Measurements from ENCODE around the gene TRPV4.

TRPV4 gene

DNA sequence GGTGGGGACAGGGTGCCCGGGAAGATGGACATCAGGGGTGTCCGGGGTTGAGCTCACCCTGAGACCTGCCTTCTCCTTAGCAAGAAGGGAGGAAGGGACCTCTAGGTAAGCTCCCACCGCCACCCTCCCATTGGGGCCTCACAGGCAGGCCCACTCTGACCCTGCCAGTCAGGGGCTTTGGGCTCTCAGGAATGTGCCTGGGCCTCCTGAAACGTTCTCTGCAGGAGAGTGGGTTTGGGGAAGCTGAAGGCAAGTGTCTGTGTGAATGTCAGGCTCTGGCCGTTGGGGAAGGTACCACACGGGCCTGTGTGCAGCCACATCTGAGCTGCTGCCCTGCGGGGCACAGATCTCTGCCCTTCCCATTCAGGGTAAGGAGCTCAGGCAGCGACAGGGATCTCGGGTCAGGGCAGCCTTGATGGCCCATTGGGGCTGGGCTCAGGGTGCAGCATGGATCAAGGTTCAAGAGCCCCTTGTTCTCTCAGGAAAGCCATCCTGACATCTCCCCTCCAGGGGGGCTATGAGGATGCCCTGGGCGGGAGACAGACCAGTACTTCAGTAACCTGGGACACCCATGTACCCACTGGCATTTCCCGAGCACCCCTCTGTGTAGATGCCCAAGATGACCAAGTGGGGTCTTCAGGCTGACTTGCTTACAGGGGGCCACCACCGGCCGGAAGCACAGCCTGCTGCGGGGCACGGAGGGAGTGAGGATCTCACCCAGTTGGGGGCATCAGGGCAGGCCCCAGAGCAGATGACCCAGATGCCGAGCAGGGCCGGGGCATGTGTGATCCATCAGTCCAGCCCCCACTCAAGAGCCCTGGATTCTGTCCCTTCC lies 89.9 kb downstream of the TRPV4 start:
- Mint-ChIP-seq H3K27ac (no peak overlapping the region), H3K36me3 (no peaks in the 10 kb centered on the region), H3K4me3 (no peak overlapping the region), H3K27me3 (peaks cover 10% of the 10 kb centered on the region), H3K9me3 (no peaks in the 10 kb centered on the region), H3K4me1 (no peaks in the 10 kb centered on the region)
- no peak for ATAC-seq

DNA sequence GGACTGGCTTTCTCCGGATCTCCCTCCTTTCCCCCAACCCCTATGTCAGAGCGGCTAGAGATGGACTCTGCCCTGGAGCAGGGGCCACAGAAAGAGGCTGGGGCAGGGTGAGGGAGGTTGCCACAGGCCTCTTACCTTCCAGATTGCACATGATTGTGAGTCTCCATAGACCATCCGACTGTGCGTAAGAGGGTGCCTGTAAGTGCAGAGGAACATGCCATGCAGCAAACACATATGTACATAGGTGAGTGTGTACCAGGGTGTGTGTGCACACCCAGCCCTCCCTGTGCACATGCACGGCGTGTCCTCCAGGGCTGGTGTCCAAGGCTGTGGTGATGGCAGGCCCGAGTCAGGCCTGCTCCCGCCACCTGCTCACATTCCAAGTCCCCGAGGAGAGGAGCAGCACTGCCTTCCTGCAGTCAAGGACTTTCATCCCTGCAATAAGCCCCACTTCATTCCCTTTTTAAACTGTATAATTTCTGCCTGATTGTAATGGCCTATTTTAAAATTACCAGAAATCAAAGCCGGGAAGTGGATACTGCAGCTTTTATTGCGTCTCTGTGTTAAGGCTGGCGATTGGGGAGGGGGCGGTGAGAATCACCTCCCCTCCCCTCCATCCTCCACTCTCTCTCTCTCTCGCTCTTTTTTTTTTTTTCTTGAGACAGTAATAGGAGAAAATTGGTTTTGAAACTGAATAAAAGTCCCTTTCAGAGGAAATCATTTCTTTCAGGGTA lies 91.1 kb downstream of the TRPV4 start:
- Mint-ChIP-seq H3K36me3 (no peaks in the 10 kb centered on the region), H3K27ac (no peak overlapping the region)
- ATAC-seq, result no peak

DNA sequence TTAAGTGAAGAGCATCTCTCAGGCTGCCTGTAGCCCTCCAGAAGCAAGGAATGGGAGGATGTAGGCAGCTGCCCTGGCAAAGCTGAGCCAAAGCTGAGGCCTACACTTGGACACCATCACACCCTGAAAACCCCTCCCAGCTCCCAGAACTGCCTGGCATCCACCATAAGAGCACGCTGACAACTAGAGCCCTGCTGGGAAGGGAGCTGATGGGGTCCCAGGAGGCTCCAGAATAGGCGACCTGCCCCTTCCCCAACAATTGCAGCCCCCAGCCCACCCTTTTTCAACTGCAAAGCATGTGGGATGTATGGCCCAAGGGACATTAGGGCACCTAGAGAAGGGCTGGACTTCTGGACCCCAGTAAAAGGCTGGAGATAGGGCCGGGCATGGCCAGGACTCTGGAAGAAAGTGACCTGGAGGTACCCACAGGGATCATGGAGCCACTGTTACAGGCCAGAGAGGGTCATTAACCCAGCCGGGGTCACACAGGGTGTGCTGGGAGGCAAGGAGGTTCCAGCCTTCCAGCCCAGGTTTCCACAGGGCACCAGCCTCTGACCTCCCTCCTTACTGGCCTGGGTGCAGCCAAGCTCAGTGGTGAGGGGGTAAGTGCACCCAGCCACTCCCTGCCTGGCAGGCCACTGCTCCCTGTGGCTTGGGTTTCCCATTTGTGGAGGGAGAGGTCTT lies 91.8 kb downstream of the TRPV4 start:
- Mint-ChIP-seq H3K4me3 (no peak overlapping the region), H3K27me3 (peaks cover 11% of the 10 kb centered on the region), H3K36me3 (no peaks in the 10 kb centered on the region), H3K27ac (no peak overlapping the region), H3K9me3 (no peaks in the 10 kb centered on the region), H3K4me1 (no peaks in the 10 kb centered on the region)
- no peak for ATAC-seq

More for the DNA sequence above, 91.1 kb downstream of the TRPV4 start:
- peaks cover 10% of the 10 kb centered on the region for H3K27me3 Mint-ChIP-seq
- no peak overlapping the region for H3K4me3 Mint-ChIP-seq
- no peaks in the 10 kb centered on the region for H3K4me1 Mint-ChIP-seq
- no peaks in the 10 kb centered on the region for H3K9me3 Mint-ChIP-seq

DNA sequence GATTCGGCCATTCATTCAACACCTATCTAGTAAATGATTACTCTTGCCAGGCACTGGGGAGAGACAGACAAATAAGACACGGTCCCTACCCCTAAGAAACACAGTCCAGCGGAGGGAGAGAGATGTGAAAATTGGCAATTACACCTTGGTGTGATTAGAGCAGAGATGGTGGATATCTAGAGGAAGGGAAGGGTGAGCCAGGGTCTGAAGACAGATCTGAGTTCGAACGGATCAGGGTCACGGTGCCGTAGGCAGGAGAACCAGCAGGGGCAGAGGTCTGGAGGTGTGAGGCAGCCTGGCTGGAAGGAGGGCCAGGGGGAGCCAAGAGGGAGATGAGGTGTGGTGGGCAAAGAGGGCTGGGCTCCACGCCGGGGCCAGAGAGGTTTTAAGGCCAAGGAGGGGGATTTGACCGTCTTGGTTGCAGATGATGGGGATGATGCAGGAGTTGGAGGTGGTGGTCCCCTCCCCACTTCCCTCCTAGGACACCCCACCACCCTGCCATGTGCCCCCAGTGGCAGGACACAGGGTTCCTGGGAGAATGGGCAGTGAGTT lies 92.4 kb downstream of the TRPV4 start:
- no peak overlapping the region for H3K27ac Mint-ChIP-seq
- H3K27me3 Mint-ChIP-seq, result peaks cover 18% of the 10 kb centered on the region
- H3K36me3 Mint-ChIP-seq, result no peaks in the 10 kb centered on the region
- ATAC-seq, result no peak
- no peak overlapping the region for H3K4me3 Mint-ChIP-seq
- H3K9me3 Mint-ChIP-seq, result no peaks in the 10 kb centered on the region
- no peaks in the 10 kb centered on the region for H3K4me1 Mint-ChIP-seq

DNA sequence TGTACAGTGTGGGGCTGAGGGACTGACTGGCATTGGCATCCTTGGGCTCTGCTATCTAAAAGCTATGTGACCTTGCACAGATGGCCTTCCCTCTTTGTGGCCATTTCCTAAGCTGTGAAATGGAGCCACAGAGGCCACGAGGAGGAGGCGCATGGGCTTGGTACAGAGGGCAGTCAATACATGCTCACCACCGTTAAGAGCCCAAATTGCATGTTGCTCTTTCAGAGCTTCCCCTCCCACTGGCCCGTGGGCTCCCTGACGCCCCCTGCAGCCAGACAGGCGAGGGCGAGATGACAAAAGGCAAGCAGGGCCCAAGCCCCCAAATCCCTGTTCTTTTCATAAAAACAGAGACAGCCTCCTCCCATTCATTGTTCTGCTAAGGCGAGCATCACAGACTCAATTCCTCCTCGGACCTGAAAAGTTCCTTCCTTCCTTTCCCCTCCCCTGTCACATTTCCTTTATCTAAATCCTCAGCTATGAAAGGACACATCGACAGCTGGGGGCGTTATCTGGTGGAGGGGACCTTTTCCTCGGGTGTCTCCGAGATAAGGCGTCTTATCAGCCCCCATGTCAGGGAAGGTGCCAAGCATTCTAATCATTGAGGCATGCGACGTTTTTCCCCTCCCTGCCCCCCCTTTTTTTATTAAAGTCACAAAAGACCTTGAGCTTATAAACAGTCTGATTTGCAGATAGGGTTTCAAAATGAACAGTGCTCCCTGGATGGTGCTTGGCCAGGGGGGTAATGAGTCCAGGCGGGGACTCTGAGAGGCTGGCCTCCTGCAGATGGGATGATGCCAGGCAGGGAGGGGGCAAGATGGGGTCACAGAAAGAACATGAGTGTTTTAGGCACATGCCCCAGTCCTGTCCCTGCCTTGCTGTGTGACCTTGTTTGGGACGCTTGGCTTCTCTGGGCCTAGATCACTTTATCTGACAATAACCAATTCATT lies 93.2 kb downstream of the TRPV4 start:
- Mint-ChIP-seq H3K36me3 (no peaks in the 10 kb centered on the region), H3K9me3 (no peaks in the 10 kb centered on the region), H3K27ac (no peak overlapping the region), H3K4me1 (no peaks in the 10 kb centered on the region), H3K27me3 (peaks cover 25% of the 10 kb centered on the region), H3K4me3 (no peak overlapping the region)
- no peak for ATAC-seq

DNA sequence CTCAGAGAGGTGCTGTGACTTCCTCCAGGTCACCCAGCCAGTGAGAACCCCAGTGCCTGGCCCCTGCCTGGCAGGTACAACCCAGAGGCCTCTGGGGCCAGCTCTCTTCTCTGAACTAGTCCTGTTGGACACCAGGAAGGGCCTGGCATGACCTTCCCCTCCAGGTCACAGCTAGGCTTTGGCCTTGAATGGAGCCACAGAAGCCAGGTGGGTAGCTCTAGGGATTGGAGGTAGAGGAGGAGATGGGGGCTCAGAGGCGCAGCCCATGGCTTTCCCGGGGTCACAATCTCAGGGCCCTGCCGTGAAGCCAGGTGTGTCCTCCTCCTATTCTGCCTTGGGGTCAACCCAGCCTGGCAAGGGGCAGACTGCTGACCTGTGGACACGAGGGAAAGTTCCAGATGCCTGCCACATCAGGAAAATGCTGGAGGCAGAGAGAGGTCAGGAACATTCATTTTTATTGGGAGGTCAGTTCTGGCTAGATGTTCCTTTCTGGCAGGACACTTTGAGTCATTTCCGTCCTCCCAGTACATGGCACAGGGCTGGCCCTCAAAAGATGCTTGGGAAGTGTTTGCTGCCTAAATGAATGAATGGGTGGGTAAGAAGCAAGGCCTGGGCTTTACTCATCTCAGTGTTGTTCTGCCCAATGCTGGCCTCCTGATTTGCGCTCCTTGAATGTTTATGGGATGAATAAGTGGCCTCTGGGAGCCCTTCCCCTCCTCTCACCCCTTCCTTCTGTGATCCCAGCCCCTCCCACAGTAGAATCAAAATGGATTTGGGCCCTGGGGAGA lies 94.1 kb downstream of the TRPV4 start:
- Mint-ChIP-seq H3K9me3 (no peaks in the 10 kb centered on the region), H3K27ac (no peak overlapping the region), H3K27me3 (peaks cover 35% of the 10 kb centered on the region), H3K4me1 (no peaks in the 10 kb centered on the region), H3K36me3 (no peaks in the 10 kb centered on the region), H3K4me3 (no peak overlapping the region)
- no peak for ATAC-seq

DNA sequence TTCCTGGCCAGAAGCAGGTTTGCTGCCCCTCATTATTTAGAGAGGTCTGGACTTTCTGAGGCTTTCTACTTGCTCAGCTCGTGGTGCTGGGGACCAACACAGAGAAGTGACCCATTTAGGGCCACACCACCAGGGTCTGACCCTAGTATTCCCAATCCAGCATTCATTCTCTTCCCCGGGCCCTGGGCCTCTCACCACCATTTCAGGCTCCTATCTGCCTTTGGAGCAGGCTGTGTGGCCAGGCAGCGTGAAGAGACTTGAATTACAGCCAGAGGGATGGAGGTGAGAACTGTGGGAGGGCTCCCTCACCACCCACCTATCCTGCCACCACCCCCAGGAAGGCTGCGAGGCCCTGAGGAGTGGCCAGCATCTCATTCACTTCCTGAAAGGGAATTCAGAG lies 95.0 kb downstream of the TRPV4 start:
- Mint-ChIP-seq H3K27ac (no peak overlapping the region), H3K27me3 (peaks cover 43% of the 10 kb centered on the region), H3K4me3 (no peak overlapping the region), H3K36me3 (no peaks in the 10 kb centered on the region), H3K9me3 (no peaks in the 10 kb centered on the region), H3K4me1 (no peaks in the 10 kb centered on the region)
- no peak for ATAC-seq

DNA sequence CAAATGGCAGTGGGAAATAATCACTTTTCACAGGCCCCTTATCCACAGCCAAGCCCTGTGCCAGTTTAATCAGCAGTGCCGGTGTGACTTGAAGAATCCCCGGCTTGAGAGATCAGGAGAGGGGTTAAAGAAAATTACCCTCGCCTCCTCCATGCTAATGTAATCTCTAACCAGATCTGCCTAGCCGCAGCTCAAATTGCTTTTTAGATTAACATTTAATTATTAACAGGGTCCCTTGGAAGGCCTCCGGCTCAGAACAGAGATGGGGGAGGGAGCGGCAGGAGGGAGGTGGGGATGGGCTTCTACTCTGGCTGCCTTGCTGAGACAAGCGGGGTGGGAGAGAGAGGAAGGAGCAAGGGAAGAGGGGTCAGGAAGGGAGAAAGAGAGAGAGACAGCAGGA lies 95.6 kb downstream of the TRPV4 start:
- peaks cover 49% of the 10 kb centered on the region for H3K27me3 Mint-ChIP-seq

DNA sequence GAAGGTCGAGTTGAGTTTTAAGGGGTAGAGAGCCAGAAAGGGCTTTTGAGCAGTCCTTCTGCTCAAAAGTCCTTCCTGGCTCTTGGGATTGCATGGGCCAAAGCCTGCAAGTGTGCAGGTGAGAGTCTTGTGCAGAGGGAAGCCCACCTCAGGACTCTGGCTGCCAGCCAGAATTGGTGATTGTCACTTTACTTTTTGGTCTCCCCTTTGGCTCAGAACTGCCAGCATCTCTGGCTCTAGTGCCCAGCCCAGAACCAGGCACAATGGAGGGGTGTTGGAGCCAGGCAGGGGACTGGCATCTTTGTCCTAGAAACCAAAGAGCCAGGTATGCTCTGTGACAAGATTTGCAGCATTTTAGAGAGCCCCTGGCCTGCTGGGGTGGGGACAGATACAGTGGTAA lies 96.1 kb downstream of the TRPV4 start:
- Mint-ChIP-seq H3K36me3 (no peaks in the 10 kb centered on the region), H3K9me3 (no peaks in the 10 kb centered on the region), H3K4me3 (no peak overlapping the region), H3K27ac (no peak overlapping the region), H3K27me3 (peaks cover 52% of the 10 kb centered on the region), H3K4me1 (no peaks in the 10 kb centered on the region)
- no peak for ATAC-seq

More for the DNA sequence above, 95.6 kb downstream of the TRPV4 start:
- Mint-ChIP-seq H3K4me3 (no peak overlapping the region), H3K4me1 (no peaks in the 10 kb centered on the region), H3K9me3 (no peaks in the 10 kb centered on the region), H3K27ac (no peak overlapping the region), H3K36me3 (no peaks in the 10 kb centered on the region)
- no peak for ATAC-seq

DNA sequence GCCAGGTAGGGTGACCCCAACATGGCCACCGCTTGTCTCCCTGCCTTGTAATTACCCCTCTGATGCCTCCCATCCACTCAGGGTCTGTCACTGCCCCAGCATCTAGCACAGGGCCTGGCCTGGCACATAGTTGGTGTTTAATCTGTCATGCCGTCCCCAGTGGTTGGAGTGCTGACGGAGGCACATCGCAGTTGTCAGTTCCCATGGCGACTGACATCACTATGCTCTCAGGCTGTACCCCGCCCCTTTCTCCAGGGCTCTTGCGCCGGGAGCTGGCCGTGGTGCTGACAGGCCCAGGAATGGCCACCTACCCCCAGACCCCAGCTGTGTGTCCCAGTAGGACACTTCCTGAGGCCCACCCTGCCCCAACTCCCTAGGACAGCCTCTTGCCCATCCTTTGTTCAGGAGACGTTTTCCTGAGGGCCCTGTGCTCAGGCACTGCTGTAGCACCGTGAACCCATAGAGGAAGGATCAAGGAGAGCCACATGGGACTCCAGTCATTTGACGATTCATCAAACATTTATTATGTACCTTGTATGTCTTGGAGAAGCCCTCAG lies 96.6 kb downstream of the TRPV4 start:
- Mint-ChIP-seq H3K36me3 (no peaks in the 10 kb centered on the region), H3K27me3 (peaks cover 52% of the 10 kb centered on the region), H3K27ac (no peak overlapping the region), H3K9me3 (no peaks in the 10 kb centered on the region), H3K4me1 (no peaks in the 10 kb centered on the region), H3K4me3 (no peak overlapping the region)
- no peak for ATAC-seq

DNA sequence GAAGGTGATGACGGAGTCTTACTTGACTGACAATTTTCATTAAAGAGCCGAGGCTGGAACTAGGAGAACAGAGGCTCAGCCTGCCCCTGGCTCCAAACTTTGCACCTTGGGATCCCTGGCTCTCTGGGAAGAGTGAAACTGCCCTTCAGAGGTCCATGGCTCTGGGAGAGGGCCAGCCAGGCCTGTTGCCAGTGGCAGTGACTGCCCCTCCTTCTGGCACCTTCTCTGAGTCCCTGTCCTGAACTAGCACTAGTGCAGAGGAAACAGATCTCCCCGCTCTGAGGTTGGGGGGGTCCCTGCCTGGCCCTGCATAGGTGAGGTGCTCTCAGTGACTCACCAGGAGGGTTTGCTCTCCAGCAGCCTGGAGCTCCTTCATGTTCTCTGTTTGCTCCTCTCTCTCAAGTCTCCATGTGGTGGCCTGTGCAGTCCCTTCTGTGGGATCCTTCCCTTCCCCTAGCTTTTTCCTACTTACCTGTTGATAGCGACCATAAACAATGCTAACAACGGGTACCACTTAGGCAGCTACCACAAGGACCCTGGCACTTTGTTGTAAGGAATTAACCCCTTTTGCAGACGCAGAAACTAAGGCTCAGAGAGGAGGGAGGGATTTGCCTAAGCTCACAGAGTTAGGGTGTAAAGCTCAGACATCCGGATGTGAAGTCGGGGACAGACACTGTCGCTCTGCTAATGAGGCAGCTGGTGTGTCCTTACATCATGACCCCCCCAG lies 97.2 kb downstream of the TRPV4 start:
- no peak for ATAC-seq
- H3K36me3 Mint-ChIP-seq, result no peaks in the 10 kb centered on the region
- peaks cover 50% of the 10 kb centered on the region for H3K27me3 Mint-ChIP-seq
- no peaks in the 10 kb centered on the region for H3K9me3 Mint-ChIP-seq
- H3K4me1 Mint-ChIP-seq, result no peaks in the 10 kb centered on the region
- no peak overlapping the region for H3K4me3 Mint-ChIP-seq
- no peak overlapping the region for H3K27ac Mint-ChIP-seq

DNA sequence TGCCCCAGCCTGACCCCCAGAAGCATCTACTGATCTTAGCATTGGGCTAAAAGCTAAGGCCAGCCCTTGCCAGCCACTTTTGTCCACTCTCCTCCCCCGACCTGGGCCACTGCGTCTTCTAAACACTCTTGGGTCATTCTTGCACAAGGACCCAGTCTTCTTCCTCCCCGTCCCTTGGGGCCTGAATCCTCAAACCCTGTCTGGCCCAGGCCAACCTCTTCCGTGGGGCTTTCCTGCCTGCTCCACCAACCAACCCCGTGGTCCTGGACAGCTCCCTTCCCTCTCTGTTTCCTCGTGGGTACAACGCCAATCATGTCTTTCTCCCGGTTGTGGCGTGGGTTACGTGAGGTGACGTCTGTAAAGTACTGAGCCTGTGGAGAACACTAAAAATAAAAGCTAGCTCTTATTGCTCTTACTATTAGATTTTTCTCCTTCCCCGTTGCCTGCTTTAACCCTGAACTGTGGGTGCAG lies 98.1 kb downstream of the TRPV4 start:
- ATAC-seq, result no peak
- H3K4me1 Mint-ChIP-seq, result no peaks in the 10 kb centered on the region
- no peak overlapping the region for H3K4me3 Mint-ChIP-seq
- H3K36me3 Mint-ChIP-seq, result no peaks in the 10 kb centered on the region
- no peak overlapping the region for H3K27ac Mint-ChIP-seq
- no peaks in the 10 kb centered on the region for H3K9me3 Mint-ChIP-seq
- peaks cover 42% of the 10 kb centered on the region for H3K27me3 Mint-ChIP-seq

Data from stimulated activated memory B cell treated with anti-CD40 and anti-IgM and Interleukin-4, amounts not matched to agents 10 μg/mL and 1 μg/mL and 100 μg/mL, for 72 hours (primary cell).